ENCODE results near the gene PLEKHA4.
"Not testable (repeated sequence)": the region's sequence is repeated elsewhere in the genome, so short reads cannot be mapped to it uniquely, and the experiment has no call there.

PLEKHA4 gene, protein sequence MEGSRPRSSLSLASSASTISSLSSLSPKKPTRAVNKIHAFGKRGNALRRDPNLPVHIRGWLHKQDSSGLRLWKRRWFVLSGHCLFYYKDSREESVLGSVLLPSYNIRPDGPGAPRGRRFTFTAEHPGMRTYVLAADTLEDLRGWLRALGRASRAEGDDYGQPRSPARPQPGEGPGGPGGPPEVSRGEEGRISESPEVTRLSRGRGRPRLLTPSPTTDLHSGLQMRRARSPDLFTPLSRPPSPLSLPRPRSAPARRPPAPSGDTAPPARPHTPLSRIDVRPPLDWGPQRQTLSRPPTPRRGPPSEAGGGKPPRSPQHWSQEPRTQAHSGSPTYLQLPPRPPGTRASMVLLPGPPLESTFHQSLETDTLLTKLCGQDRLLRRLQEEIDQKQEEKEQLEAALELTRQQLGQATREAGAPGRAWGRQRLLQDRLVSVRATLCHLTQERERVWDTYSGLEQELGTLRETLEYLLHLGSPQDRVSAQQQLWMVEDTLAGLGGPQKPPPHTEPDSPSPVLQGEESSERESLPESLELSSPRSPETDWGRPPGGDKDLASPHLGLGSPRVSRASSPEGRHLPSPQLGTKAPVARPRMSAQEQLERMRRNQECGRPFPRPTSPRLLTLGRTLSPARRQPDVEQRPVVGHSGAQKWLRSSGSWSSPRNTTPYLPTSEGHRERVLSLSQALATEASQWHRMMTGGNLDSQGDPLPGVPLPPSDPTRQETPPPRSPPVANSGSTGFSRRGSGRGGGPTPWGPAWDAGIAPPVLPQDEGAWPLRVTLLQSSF

DNA sequence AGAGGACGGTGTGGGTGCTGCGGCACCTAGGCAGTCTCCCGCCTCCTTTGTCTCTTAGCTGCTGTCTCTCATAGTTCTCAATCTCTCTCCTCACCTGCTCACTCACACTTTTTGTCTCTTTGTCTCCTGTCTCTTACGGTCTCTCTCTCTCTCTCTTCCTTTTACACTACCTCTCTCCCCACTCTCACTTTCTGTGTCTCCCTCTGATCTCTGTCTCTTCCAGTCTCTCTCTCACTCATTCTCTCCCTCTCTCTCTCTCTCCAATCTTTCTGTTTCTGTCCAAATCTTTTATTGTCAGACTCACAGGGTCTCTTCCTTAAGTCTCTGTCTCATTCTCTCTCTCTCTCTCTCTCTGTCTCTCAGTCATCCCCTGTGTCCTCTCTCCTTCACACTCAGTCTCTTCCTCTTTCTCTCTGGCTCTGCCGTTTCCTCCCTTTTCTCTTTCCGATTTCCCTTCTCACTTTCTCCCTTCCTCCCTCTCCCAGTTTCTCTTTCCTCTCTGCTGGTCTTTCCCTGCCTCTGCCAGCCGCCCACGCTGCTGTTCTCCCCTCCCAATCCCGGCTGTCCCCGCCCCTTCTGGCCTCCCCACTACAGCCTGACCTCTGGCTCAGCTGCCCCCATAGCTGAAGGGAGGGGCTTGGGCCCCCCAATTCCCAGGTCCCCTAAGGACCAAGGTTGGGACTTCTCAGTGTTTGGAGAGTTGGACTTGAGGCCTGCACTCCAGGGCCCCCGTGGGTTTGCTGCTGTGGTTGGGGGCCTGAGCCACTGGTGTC lies at the start of gene PLEKHA4:
TSS of gene PLEKHA4 (minus strand) at position 504 of the 773 bp plus-strand sequence. CDS start 997 bp downstream, outside the sequence.
- TF ChIP-seq, protein P1, sequence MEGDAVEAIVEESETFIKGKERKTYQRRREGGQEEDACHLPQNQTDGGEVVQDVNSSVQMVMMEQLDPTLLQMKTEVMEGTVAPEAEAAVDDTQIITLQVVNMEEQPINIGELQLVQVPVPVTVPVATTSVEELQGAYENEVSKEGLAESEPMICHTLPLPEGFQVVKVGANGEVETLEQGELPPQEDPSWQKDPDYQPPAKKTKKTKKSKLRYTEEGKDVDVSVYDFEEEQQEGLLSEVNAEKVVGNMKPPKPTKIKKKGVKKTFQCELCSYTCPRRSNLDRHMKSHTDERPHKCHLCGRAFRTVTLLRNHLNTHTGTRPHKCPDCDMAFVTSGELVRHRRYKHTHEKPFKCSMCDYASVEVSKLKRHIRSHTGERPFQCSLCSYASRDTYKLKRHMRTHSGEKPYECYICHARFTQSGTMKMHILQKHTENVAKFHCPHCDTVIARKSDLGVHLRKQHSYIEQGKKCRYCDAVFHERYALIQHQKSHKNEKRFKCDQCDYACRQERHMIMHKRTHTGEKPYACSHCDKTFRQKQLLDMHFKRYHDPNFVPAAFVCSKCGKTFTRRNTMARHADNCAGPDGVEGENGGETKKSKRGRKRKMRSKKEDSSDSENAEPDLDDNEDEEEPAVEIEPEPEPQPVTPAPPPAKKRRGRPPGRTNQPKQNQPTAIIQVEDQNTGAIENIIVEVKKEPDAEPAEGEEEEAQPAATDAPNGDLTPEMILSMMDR (IDR thresholded peaks at IDR 0.05; ENCODE audit: low read depth, low read length, missing control alignments): no peak
- DNase-seq (ENCODE audit: low read depth): no peak
- H3K4me3 ChIP-seq (ENCODE audit: low read depth, low read length): no peak within 1 kb of the TSS

DNA sequence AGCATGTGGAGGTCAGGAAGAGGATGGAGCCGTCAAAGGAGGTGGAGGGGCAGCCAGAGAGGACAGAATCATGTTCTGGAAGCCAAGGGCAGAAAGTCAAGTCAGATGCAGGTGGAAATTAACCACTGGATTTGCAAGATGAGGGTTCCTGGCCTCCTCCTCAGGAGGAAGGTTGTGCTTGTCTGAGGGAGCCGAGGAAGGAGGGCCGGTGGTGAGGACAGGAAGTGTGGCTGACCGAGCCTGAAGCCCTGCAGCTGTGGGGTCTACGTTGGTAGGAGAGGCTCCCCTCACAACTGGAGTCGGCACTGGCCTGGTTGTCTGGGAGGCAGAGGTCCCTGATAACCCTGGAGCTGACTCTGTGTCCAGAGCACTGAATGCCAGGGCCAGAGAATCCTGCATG lies 49.7 kb upstream of the PLEKHA4 start:
- TF ChIP-seq, protein P1 (IDR thresholded peaks at IDR 0.05; ENCODE audit: low read depth, low read length, missing control alignments): no peak
- DNase-seq (ENCODE audit: low read depth): no peak
- no peak overlapping the region for H3K4me3 ChIP-seq (ENCODE audit: low read depth, low read length)

DNA sequence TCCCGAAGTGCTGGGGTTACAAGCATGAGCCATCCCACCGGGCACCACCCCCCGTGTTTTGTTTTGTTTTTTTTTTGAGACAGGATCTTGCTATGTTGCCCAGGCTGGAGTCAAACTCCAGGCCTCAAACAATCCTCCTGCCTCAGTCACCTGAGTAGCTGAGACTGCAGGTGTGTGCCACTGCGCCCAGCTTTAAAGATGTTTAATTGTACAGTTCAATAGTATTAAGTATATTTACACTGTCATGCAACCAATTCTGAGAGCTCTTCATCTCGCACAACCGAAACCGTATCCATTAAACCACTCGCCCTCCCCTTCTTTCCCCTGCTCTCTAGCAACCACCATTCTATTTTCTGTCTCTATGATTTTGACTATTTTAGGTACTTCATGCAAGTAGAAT lies 47.3 kb upstream of the PLEKHA4 start:
- no peak for DNase-seq (ENCODE audit: low read depth)
- no peak overlapping the region for H3K4me3 ChIP-seq (ENCODE audit: low read depth, low read length)
- TF ChIP-seq, protein P1 (IDR thresholded peaks at IDR 0.05; ENCODE audit: low read depth, low read length, missing control alignments): no peak

DNA sequence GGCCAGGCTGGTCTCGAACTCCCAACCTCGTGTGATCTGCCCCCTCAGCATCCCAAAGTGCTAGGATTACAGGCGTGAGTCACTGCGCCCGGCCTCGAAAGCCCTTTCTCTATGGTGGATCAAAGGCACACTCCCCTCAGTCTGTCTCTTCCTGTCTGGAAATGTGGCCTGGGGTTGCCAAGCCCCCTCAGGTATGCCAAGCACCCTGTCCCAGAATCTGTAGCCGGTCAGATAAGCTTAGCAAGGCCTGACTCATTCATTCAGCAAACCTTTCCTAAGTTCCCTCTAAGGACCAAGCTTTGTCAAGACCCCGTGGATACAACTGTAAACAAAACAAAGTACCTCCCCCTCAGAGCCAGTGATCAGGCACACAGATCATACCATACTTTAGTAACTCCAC lies 45.8 kb upstream of the PLEKHA4 start:
- no peak overlapping the region for H3K4me3 ChIP-seq (ENCODE audit: low read depth, low read length)
- TF ChIP-seq, protein P1 (IDR thresholded peaks at IDR 0.05; ENCODE audit: low read depth, low read length, missing control alignments): no peak
- DNase-seq (ENCODE audit: low read depth): no peak

DNA sequence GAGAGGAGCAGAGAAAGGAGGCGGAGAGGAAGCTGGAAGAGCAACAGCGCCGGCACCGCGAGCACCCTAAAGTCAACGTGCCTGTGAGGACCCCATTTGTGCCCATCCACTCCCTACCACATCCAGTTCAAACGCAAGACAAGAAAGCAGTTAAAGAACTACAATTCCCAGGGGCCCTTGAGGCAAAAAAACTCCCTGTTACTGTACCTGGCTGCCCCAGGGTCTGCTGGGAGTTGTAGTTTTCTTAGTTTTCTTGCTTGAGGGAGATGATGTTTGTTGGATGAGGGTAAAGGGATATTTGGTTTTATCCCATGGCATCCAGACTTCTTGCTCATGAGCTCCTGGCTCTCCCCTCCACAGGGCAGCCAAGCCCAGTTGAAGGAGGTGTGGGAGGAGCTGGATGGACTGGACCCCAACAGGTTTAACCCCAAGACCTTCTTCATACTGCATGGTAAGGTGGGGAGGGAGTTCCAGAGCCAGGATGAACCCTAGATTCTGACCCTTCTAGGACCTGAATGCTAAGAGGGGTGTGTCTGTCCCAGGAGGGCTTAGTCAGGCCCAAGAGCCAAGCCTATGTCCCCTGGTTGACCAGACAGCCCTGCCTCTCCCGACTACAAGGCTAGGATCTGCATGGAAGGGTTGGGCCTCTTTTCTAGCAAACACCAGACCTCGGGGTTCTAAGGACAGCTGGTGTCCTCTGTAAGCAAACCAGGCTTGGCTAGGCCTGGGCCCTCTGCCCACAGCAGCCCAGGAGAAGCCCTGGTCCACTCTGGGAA lies 44.9 kb upstream of the PLEKHA4 start:
- no peak for DNase-seq (ENCODE audit: low read depth)
- TF ChIP-seq, protein P1 (IDR thresholded peaks at IDR 0.05; ENCODE audit: low read depth, low read length, missing control alignments): no peak
- no peak overlapping the region for H3K4me3 ChIP-seq (ENCODE audit: low read depth, low read length)

DNA sequence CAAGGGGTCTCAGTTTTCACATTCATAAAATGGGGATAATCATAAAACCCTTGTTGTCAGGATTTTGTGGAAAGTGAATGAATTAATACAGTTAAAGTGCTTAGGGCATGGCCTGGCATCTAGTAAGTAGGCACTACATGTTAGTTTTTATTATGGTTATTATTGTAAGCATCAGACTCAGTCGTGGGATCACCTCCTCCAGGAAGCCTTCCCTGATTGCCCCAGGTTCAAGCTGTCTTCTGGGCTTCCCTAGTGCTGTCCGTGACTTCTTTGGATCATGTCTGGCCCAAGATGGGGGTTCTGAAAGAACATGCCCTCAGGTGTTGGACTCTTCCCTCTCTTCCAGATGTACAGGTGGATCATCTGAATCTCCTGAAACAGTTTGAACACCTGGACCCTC lies 42.4 kb upstream of the PLEKHA4 start:
- no peak overlapping the region for H3K4me3 ChIP-seq (ENCODE audit: low read depth, low read length)
- DNase-seq (ENCODE audit: low read depth): no peak
- TF ChIP-seq, protein P1 (IDR thresholded peaks at IDR 0.05; ENCODE audit: low read depth, low read length, missing control alignments): no peak

DNA sequence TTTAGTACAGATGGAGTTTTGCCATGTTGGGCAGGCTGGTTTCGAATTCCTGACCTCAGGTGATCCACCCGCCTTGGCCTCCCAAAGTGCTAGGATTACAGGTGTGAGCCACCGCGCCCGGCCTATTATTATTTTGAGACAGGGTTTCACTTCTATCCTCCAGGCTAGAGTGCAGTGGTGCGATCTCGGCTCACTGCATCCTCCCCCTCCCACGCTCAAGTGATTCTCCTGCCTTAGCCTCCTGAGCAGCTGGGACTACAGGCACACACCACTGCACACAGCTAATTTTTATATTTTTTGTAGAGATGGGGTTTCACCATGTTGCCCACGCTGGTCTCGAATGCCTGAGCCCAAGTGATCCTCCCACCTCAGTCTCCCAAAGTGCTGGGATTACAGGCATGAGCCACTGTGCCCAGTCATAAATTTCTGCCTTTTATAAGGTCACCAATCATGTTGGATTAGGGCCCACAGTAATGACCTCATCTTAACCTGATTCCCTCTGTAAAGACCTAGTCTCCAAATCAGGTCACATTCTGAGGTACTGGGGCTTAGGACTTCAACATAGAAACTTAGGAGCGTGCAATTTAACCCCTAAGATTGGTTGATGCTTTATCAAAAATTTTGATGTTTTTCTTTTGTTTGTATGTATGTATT lies 41.1 kb upstream of the PLEKHA4 start:
- DNase-seq (ENCODE audit: low read depth); H3K4me3 ChIP-seq (ENCODE audit: low read depth, low read length): not testable (repeated sequence)
